HCT116 (cell line): Measurements from ENCODE around the gene PSMB7. TPM values are rescaled to one million over a fixed set of nuclear protein-coding genes. Genes with fewer than 3 reads are reported as not detected.

Experiments
- ATAC-seq: fragments of 200-7000 bp; cut with Tn5 transposase; 2 replicates; pipeline ENCODE4 v1.9.1; 2020; ENCODE audit warnings: mild to moderate bottlenecking, moderate library complexity
- BruUV-seq: library from RNA; stranded (reverse); fragments of 400-500 nt; replicated peaks from 2 replicates; lab custom pipeline; 2021; lab: Mats Ljungman, UMichigan
- CTCF ChIA-PET: fragments of 300-600 bp; sonication (Branson Sonifier 250); formaldehyde crosslinking; loops from one replicate; lab custom pipeline; 2021; ENCODE audit warnings: antibody characterized with exemption; lab: Charles Lee
- POLR2A ChIA-PET: fragments of 300-600, 350-600 bp; sonication (Branson Sonifier 250); formaldehyde crosslinking; loops from one replicate; lab custom pipeline; 2021; ENCODE audit warnings: antibody characterized with exemption; lab: Charles Lee
- RAD21 ChIA-PET, 2 experiments: fragments of 300-600 bp; sonication (Branson Sonifier 250); formaldehyde crosslinking; loops; one replicate each; lab custom pipeline; 2023; ENCODE audit warnings: low total read pairs in 2 of 2; ENCODE audit not compliant: uncharacterized antibody in 2 of 2, unreplicated experiment in 2 of 2, low non-redundant PET in 1 of 2; lab: Charles Lee
- DNase-seq: peaks from one replicate; pipeline ENCODE4 v3.0.0-alpha.2; 2010; ENCODE audit warnings: low read depth, low spot score
- H2AFZ ChIP-seq: fragments of 200-600 bp; shearing (Covaris generic), sonication (generic); 2 replicates; pipeline ENCODE4 v1.6.1; 2017; ENCODE audit warnings: low read depth, mixed run types, mixed read lengths, antibody characterized with exemption, low read length; ENCODE audit not compliant: poor library complexity, severe bottlenecking
- H3K27ac ChIP-seq: 2 replicates; pipeline ENCODE4 v1.5.1; 2012; ENCODE audit warnings: low read depth, low read length
- H3K27me3 ChIP-seq: fragments of 200-600 bp; sonication (generic); 2 replicates; pipeline ENCODE4 v1.6.1; 2016; ENCODE audit warnings: mixed run types, low read length, mixed read lengths; ENCODE audit not compliant: insufficient read depth
- H3K36me3 ChIP-seq, 2 experiments: fragments of 200-500 bp in 1 of 2; fragments of 200-600 bp in 1 of 2; sonication (Bioruptor generic) in 1 of 2; sonication (generic) in 1 of 2; 2 replicates each; pipeline versions ENCODE4 v1.5.1 to v1.6.1; 2014 to 2016; ENCODE audit warnings: low read length in 2 of 2, inconsistent platforms in 1 of 2, mixed read lengths in 1 of 2, mixed run types in 1 of 2; ENCODE audit not compliant: insufficient read depth in 2 of 2, control insufficient read depth in 1 of 2
- H3K4me1 ChIP-seq, 2 experiments: fragments of 200-600 bp in 1 of 2; sonication (generic) in 1 of 2; 2 replicates each; pipeline versions ENCODE4 v1.5.1 to v1.6.1; 2012 to 2017; ENCODE audit warnings: low read length in 2 of 2, inconsistent platforms in 1 of 2, mild to moderate bottlenecking in 1 of 2, mixed read lengths in 1 of 2, mixed run types in 1 of 2, moderate library complexity in 1 of 2; ENCODE audit not compliant: insufficient read depth in 2 of 2, control insufficient read depth in 1 of 2
- H3K4me2 ChIP-seq: fragments of 200-600 bp; sonication (generic); 2 replicates; pipeline ENCODE4 v1.6.1; 2017; ENCODE audit warnings: mixed run types, low read length, mixed read lengths
- H3K4me3 ChIP-seq, 2 experiments: fragments of 200-600 bp in 1 of 2; sonication (generic) in 1 of 2; replicated peaks in 1 of 2; 2 replicates each; pipeline ENCODE4 v1.5.1; 2011 to 2016; ENCODE audit warnings: low read length in 2 of 2, control low read depth in 1 of 2, low read depth in 1 of 2, mild to moderate bottlenecking in 1 of 2, mixed read lengths in 1 of 2, mixed run types in 1 of 2
- H3K79me2 ChIP-seq: fragments of 200-600 bp; sonication (generic); 2 replicates; pipeline ENCODE4 v1.6.1; 2017; ENCODE audit warnings: mild to moderate bottlenecking, mixed run types, low read length, moderate library complexity, mixed read lengths; ENCODE audit not compliant: insufficient read depth
- H3K9ac ChIP-seq: fragments of 200-600 bp; sonication (generic); 2 replicates; pipeline ENCODE4 v1.6.1; 2016; ENCODE audit warnings: low read length, mixed read lengths
- H3K9me2 ChIP-seq: fragments of 200-600 bp; sonication (generic), shearing (Covaris generic); 2 replicates; pipeline ENCODE4 v1.6.1; 2017; ENCODE audit warnings: mixed run types, mild to moderate bottlenecking, moderate library complexity; ENCODE audit not compliant: insufficient read depth
- H3K9me3 ChIP-seq, 2 experiments: fragments of 200-500 bp in 1 of 2; fragments of 200-600 bp in 1 of 2; sonication (Bioruptor generic) in 1 of 2; sonication (generic) in 1 of 2; 2 replicates each; pipeline ENCODE4 v1.6.1; 2014 to 2017; ENCODE audit warnings: low read length in 2 of 2, mixed read lengths in 2 of 2, inconsistent platforms in 1 of 2, low read depth in 1 of 2, mild to moderate bottlenecking in 1 of 2, mixed run types in 1 of 2, moderate library complexity in 1 of 2; ENCODE audit not compliant: control insufficient read depth in 1 of 2, insufficient read depth in 1 of 2
- H4K20me1 ChIP-seq: fragments of 200-600 bp; sonication (generic), shearing (Covaris generic); 2 replicates; pipeline ENCODE4 v1.6.1; 2017; ENCODE audit warnings: mixed run types, mild to moderate bottlenecking, moderate library complexity; ENCODE audit not compliant: insufficient read depth
- CEBPB ChIP-seq: IDR thresholded peaks from 2 replicates; pipeline ENCODE4 v1.6.1; 2012; ENCODE audit warnings: low read depth
- EZH2phosphoT487 ChIP-seq: fragments of 200-600 bp; IDR thresholded peaks from 2 replicates; pipeline ENCODE4 v1.6.1; 2018; ENCODE audit warnings: antibody characterized with exemption, borderline replicate concordance
- FOSL1 ChIP-seq: IDR thresholded peaks from 2 replicates; pipeline ENCODE4 v1.6.1; 2012; ENCODE audit warnings: low read depth
- POLR2A ChIP-seq: IDR thresholded peaks from 2 replicates; pipeline ENCODE4 v1.7.0; 2011; ENCODE audit warnings: borderline replicate concordance; ENCODE audit not compliant: insufficient read depth, insufficient read length; ENCODE audit errors: extremely low read depth
- RAD21 ChIP-seq: IDR thresholded peaks from 2 replicates; pipeline ENCODE4 v1.6.1; 2012; ENCODE audit warnings: low read depth, mild to moderate bottlenecking
- TCF7L2 ChIP-seq: IDR thresholded peaks from 2 replicates; pipeline ENCODE4 v1.7.0; 2011; ENCODE audit warnings: borderline replicate concordance, inconsistent platforms; ENCODE audit not compliant: insufficient read depth, insufficient read length; ENCODE audit errors: extremely low read depth
- YY1 ChIP-seq: IDR thresholded peaks from 2 replicates; pipeline ENCODE4 v1.6.1; 2011; ENCODE audit warnings: low read length, low read depth, moderate library complexity, mild to moderate bottlenecking; ENCODE audit not compliant: insufficient replicate concordance; ENCODE audit errors: extremely low read depth
- ZNF274 ChIP-seq: fragments of 200-500 bp; sonication (Bioruptor generic); IDR thresholded peaks from 2 replicates; pipeline ENCODE4 v1.6.1; 2014; ENCODE audit warnings: mild to moderate bottlenecking, low read depth, low read length, inconsistent platforms
- intact Hi-C: fragments of 100-400 bp; cut with micrococcal nuclease; formaldehyde crosslinking; loops from 2 replicates; pipeline ENCODE4 v1.10.0; 2022
- total RNA-seq: library from RNA; stranded (reverse); gene quantifications from one replicate; pipeline ENCODE4 v1.2.1, GENCODE V29; 2021; ENCODE audit not compliant: unreplicated experiment
- TF ChIP-seq, protein P1 (sequence below), 3 experiments: fragments of 200-600 bp in 1 of 3; sonication (generic) in 1 of 3; IDR thresholded peaks in 2 of 3; conservative IDR thresholded peaks in 1 of 3; 2 replicates each; pipeline ENCODE4 v1.5.1; 2012 to 2017; ENCODE audit warnings: low read depth in 2 of 3, low read length in 2 of 3, antibody characterized with exemption in 1 of 3, borderline replicate concordance in 1 of 3, control low read depth in 1 of 3, mild to moderate bottlenecking in 1 of 3, mixed read lengths in 1 of 3, mixed run types in 1 of 3, moderate library complexity in 1 of 3; ENCODE audit not compliant: insufficient read depth in 1 of 3
- TF ChIP-seq, protein P2 (sequence below): IDR thresholded peaks from 2 replicates; pipeline ENCODE4 v1.6.1; 2012

Gene PSMB7
- total RNA-seq, 1 experiment from 2014 or later = 222 TPM

- Histone ChIP-seq H3K4me1 (peaks cover 2 to 37% of the 10 kb centered on the region in 2 experiments; a peak in 2 of 4 replicates), H3K9me2 (no peaks in the 10 kb centered on the region), H3K27me3 (no peaks in the 10 kb centered on the region), H3K9me3 (no peaks in the 10 kb centered on the region), H3K79me2 (peaks cover 100% of the 10 kb centered on the region), H3K4me3 (no peak overlapping the region), H4K20me1 (peaks cover 50% of the 10 kb centered on the region; the same call in 1 of the 2 replicates), H3K9ac (no peak overlapping the region), H3K27ac (no peak overlapping the region), H3K36me3 (peaks cover 0 to 10% of the 10 kb centered on the region in 2 experiments; a peak in 1 of 4 replicates), H3K4me2 (no peak overlapping the region), H2AFZ (no peak overlapping the region)
- TF ChIP-seq EZH2phosphoT487 (no peak), FOSL1 (no peak), CEBPB (no peak), YY1 (no peak), TCF7L2 (no peak), POLR2A (no peak), RAD21 (peak; percentile 46), ZNF274 (no peak)
- TF ChIP-seq, protein P1, sequence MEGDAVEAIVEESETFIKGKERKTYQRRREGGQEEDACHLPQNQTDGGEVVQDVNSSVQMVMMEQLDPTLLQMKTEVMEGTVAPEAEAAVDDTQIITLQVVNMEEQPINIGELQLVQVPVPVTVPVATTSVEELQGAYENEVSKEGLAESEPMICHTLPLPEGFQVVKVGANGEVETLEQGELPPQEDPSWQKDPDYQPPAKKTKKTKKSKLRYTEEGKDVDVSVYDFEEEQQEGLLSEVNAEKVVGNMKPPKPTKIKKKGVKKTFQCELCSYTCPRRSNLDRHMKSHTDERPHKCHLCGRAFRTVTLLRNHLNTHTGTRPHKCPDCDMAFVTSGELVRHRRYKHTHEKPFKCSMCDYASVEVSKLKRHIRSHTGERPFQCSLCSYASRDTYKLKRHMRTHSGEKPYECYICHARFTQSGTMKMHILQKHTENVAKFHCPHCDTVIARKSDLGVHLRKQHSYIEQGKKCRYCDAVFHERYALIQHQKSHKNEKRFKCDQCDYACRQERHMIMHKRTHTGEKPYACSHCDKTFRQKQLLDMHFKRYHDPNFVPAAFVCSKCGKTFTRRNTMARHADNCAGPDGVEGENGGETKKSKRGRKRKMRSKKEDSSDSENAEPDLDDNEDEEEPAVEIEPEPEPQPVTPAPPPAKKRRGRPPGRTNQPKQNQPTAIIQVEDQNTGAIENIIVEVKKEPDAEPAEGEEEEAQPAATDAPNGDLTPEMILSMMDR (IDR thresholded peaks at IDR 0.05 in 2 of 3, conservative IDR thresholded peaks at IDR 0.05 in 1 of 3; ENCODE audit: borderline replicate concordance in 1 of 3, insufficient read depth in 1 of 3, low read depth in 2 of 3, low read length in 2 of 3) = peak; percentile 4 to 19 (median 12); a peak in 1 of 6 replicates
- TF ChIP-seq, protein P2, sequence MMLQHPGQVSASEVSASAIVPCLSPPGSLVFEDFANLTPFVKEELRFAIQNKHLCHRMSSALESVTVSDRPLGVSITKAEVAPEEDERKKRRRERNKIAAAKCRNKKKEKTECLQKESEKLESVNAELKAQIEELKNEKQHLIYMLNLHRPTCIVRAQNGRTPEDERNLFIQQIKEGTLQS = no peak
- POLR2A ChIA-PET = no interaction called here
- intact Hi-C loops = loop anchor here (2.0 kb wide), 1 partner anchor 268 kb away; no protein-coding TSS in a partner anchor
- RAD21 ChIA-PET = no interaction called here
- DNase-seq (no peak), ATAC-seq (no peak)
- BruUV-seq = no TSS peak
- CTCF ChIA-PET = interaction anchor here (0.9 to 1.5 kb wide), 3 partner anchors 8 to 222 kb away, joined by 3 to 4 read pairs (median 3); no protein-coding TSS in a partner anchor
Measured at GRCh38 chr9:124394596-124394995, 20.6 kb downstream of the PSMB7 start.
